ENCODE data around the gene NKIRAS1.

The NKIRAS1 gene

DNA sequence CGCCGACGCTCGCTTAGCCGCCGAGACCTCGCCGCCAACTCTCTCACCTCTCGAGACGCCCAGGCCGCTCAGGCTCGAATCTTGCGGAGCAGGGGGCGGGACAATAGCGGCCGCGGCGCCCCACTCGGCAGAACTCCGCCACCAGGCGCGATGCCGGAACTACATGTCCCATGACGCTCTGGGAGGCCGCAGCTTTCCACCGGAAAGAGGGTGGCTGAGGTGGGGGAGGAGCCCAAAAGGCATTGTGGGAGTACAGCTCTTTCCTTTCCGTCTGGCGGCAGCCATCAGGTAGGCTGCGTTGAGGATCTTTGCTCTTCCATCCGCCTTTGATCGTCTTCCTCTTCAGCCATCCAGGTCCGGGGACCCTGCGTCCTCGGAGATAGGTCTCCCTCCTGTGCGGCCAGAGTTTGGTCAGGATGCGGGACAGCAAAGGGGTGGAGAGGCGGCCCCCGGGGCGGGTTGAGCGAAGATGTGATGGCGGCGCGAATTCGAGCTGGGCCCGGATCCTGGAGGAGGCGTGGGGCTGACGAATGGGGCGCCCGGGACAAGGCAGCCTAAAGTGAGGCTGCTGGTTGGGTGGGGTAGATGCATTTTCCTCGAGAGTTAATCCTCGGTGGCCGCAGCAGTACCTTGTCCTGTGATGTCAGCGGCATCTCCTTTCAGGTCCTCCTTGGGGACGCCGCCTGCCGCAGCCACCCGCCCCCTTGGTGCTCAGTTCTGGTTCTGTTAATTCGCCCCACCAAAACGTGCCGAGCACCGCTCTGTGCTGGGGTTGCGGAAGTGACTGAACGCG, at the start of gene NKIRAS1, which contains the start of gene RPL15:
Gene NKIRAS1 (minus strand): TSS at position 105 of the 793 bp plus-strand sequence. CDS start 6,086 bp downstream, outside the sequence.
Gene RPL15 (plus strand): TSS at position 247 of the 793 bp plus-strand sequence. CDS start 728 bp downstream, outside the sequence.
- peaks cover 42% of the 10 kb centered on the region for H3K4me1 Mint-ChIP-seq (ENCODE audit: low read depth)
- no peaks in the 10 kb centered on the region for H3K9me3 Mint-ChIP-seq
- H3K27ac Mint-ChIP-seq = peak within 1 kb of the TSS; percentile 99
- intact Hi-C loops (cut with micrococcal nuclease) = loop anchor here (1.0 kb wide), 1 partner anchor 28 kb away; the partner anchor contains the start of gene NR1D2
- no peaks in the 10 kb centered on the region for H3K27me3 Mint-ChIP-seq
- peak within 1 kb of the TSS; percentile 74 for H3K4me3 Mint-ChIP-seq
- H3K36me3 Mint-ChIP-seq (ENCODE audit: low read depth) = peaks cover 59% of the 10 kb centered on the region

DNA sequence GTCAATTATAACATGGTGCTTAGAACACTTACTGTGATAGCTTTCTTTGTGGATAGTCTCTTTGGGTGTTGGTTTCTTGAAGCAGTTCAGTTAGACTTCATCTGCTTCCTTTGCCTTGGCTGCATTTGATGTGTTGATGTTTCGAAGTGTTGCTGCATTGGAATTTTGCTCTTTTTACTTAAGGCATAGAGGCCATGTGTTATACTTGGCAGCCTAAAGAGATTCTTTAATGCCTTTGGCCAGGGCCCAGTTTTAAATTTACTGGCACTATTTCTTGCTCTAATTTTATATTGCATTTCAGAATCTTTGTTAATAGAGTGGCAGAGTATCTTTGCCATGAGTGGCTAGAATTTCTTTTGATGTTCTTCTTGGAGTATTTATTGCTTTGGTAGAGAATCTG, 49.5 kb upstream of the NKIRAS1 start:
- Mint-ChIP-seq H3K4me1 (ENCODE audit: low read depth) (no peaks in the 10 kb centered on the region), H3K9me3 (no peaks in the 10 kb centered on the region), H3K4me3 (no peak overlapping the region), H3K36me3 (ENCODE audit: low read depth) (peaks cover 93% of the 10 kb centered on the region), H3K27me3 (no peaks in the 10 kb centered on the region), H3K27ac (no peak overlapping the region)
- intact Hi-C loops (cut with micrococcal nuclease) = no loop called here

DNA sequence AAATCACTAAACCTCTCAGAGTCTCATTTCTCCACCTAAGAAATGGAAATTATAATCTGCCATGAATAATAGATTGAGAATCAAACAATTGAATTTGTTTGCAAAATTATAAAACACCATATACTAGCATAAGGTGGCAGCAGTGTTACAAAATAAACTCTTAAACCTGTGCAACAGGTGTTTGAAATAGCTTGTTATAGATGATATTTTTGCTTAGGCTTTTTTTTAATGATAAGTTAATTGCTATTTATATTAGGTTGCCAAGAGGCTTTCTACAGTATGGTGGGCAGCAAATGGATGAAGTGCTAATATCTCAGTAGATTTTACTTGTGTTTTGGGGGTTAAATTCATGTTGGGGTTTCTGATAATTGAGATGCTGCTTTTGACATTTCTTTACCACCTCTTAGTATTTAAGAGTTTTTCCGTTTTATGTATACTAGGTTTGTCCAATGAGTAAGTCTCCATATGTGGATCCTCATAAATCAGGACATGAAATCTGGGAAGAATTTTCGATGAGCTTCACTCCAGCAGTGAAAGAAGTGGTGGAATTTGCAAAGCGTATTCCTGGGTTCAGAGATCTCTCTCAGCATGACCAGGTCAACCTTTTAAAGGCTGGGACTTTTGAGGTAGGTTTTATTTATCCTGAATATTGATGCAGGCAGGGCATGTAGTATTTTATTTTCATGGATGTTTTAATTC, 47.9 kb upstream of the NKIRAS1 start:
- no peak overlapping the region for H3K4me3 Mint-ChIP-seq
- no peaks in the 10 kb centered on the region for H3K9me3 Mint-ChIP-seq
- peaks cover 93% of the 10 kb centered on the region for H3K36me3 Mint-ChIP-seq (ENCODE audit: low read depth)
- H3K27ac Mint-ChIP-seq = no peak overlapping the region
- intact Hi-C loops (cut with micrococcal nuclease) = no loop called here
- H3K27me3 Mint-ChIP-seq = no peaks in the 10 kb centered on the region
- no peaks in the 10 kb centered on the region for H3K4me1 Mint-ChIP-seq (ENCODE audit: low read depth)

DNA sequence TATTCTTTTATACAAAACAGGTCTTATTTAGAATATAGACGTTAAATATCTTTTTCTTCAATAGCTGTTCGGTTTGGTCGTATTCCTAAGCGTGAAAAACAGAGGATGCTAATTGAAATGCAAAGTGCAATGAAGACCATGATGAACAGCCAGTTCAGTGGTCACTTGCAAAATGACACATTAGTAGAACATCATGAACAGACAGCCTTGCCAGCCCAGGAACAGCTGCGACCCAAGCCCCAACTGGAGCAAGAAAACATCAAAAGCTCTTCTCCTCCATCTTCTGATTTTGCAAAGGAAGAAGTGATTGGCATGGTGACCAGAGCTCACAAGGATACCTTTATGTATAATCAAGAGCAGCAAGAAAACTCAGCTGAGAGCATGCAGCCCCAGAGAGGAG, 45.1 kb upstream of the NKIRAS1 start:
- Mint-ChIP-seq H3K27me3 (no peaks in the 10 kb centered on the region), H3K36me3 (ENCODE audit: low read depth) (peaks cover 93% of the 10 kb centered on the region), H3K27ac (no peak overlapping the region), H3K4me1 (ENCODE audit: low read depth) (no peaks in the 10 kb centered on the region), H3K9me3 (no peaks in the 10 kb centered on the region), H3K4me3 (no peak overlapping the region)
- intact Hi-C loops (cut with micrococcal nuclease) = no loop called here

DNA sequence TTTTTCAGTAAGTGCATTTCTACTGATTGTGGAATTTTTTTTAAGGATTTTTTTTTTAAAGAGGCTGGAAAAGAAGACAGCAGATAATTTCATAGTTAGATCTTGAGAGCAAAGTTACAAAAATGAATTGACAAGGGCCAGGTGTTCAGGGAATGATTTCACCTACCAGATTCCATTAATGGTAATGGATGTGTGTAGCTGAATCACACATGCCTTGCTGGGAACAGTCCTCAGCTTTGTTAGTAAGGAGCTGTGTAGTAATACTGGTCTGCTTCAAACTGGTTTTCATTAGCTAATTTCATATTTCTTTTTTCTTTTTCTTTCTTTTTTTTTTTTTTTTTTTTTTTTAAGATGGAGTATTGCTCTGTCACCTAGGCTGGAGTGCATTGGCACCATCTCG, 44.3 kb upstream of the NKIRAS1 start:
- H3K4me3 Mint-ChIP-seq = no peak overlapping the region
- H3K27ac Mint-ChIP-seq = no peak overlapping the region
- H3K27me3 Mint-ChIP-seq = no peaks in the 10 kb centered on the region
- intact Hi-C loops (cut with micrococcal nuclease) = no loop called here
- H3K4me1 Mint-ChIP-seq (ENCODE audit: low read depth) = no peaks in the 10 kb centered on the region
- H3K9me3 Mint-ChIP-seq = no peaks in the 10 kb centered on the region
- peaks cover 93% of the 10 kb centered on the region for H3K36me3 Mint-ChIP-seq (ENCODE audit: low read depth)

DNA sequence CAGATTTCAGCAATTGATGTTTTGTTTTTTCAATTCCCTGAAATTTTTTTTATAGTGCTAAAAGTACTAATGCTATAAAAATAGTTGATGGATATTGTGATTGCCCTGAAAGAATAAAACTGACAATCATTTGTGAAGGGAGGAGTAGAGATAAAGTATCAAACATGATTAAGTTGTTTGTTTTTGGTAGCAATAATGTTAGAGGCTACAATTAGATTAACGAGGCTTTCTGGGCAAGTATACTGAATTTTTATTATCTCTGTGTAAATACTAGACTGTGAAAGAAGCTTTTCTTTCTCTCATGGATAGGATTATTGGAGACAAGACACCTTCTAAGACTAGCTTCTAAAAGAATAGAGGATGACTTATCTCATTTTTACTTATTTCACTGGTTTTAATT, 43.9 kb upstream of the NKIRAS1 start:
- Mint-ChIP-seq H3K27ac (no peak overlapping the region), H3K4me1 (ENCODE audit: low read depth) (no peaks in the 10 kb centered on the region), H3K36me3 (ENCODE audit: low read depth) (peaks cover 93% of the 10 kb centered on the region), H3K4me3 (no peak overlapping the region), H3K27me3 (no peaks in the 10 kb centered on the region), H3K9me3 (no peaks in the 10 kb centered on the region)
- intact Hi-C loops (cut with micrococcal nuclease) = no loop called here

DNA sequence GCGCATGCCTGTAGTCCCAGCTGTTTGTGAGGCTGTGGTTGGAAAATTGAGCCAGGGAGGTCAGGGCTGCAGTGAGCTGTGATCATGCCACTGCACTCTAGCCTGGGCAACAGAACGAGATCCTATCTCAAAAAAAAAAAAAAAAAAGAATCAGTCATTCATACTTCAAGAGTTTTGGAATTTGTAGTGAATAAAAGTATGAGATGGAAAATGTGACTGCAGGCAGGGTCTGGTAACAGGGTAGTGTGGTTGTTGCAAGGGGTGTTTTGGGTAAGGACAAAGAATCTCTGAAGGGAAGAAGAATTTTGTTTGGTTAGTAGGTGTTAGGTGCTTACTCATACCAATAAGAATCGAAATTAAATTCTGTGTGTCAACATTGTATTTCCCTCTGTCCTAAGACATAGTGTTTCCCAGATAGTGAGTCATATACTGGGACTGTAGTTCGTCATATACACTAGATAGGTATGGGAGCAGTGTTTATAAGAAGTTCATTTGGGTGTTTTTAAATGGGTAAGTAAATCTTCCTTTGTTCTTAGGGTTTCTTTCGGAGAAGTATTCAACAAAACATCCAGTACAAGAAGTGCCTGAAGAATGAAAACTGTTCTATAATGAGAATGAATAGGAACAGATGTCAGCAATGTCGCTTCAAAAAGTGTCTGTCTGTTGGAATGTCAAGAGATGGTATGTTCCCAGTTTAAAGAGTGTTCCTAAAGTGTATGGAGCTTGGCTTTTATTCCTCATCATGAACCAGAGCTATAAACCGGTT, 42.5 kb upstream of the NKIRAS1 start:
- no peak overlapping the region for H3K4me3 Mint-ChIP-seq
- peaks cover 93% of the 10 kb centered on the region for H3K36me3 Mint-ChIP-seq (ENCODE audit: low read depth)
- no peaks in the 10 kb centered on the region for H3K27me3 Mint-ChIP-seq
- intact Hi-C loops (cut with micrococcal nuclease) = no loop called here
- H3K27ac Mint-ChIP-seq = no peak overlapping the region
- no peaks in the 10 kb centered on the region for H3K9me3 Mint-ChIP-seq
- no peaks in the 10 kb centered on the region for H3K4me1 Mint-ChIP-seq (ENCODE audit: low read depth)

DNA sequence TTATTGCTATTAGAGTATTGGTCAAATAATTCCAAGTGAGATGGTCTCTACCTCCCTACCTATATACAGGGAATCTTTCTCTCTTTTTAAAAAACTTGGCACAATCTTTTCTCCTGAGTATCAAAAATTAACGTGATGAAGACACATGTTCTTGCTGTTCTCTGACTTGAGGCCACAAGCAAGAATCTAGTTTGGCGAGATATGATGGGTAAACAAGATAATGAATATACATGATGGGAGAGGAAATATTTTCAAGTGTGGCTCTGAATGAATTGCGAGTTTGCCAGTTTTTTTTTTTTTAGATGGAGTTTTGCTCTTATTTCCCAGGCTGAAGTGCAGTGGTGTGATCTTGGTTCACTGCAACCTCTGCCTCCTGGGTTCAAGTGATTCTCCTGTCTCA, 39.9 kb upstream of the NKIRAS1 start:
- peaks cover 68% of the 10 kb centered on the region for H3K36me3 Mint-ChIP-seq (ENCODE audit: low read depth)
- no peaks in the 10 kb centered on the region for H3K27me3 Mint-ChIP-seq
- intact Hi-C loops (cut with micrococcal nuclease) = no loop called here
- H3K4me1 Mint-ChIP-seq (ENCODE audit: low read depth) = peaks cover 6% of the 10 kb centered on the region
- no peak overlapping the region for H3K27ac Mint-ChIP-seq
- no peaks in the 10 kb centered on the region for H3K9me3 Mint-ChIP-seq
- no peak overlapping the region for H3K4me3 Mint-ChIP-seq

DNA sequence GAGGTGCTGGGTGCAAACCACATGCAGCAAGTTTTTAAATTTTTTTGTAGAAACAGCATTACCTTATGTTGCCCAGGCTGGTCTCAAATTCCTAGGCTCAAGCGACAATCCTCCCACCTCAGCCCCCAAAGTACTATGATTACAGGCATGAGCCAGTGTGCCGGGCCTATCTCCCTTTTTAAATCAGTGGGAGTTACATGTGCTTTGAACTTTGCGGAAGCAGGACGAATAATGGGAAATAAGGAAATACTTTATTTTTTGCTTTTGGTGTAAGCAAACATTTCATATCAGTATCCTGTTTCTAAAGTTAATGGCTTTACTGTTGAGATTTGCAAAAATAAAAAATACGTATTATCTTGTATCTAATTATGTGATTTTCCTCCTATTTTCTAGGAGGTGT, 37.4 kb upstream of the NKIRAS1 start:
- Mint-ChIP-seq H3K27me3 (no peaks in the 10 kb centered on the region), H3K36me3 (ENCODE audit: low read depth) (peaks cover 43% of the 10 kb centered on the region), H3K4me3 (no peak overlapping the region), H3K27ac (no peak overlapping the region), H3K9me3 (no peaks in the 10 kb centered on the region), H3K4me1 (ENCODE audit: low read depth) (peaks cover 21% of the 10 kb centered on the region)
- intact Hi-C loops (cut with micrococcal nuclease) = no loop called here

DNA sequence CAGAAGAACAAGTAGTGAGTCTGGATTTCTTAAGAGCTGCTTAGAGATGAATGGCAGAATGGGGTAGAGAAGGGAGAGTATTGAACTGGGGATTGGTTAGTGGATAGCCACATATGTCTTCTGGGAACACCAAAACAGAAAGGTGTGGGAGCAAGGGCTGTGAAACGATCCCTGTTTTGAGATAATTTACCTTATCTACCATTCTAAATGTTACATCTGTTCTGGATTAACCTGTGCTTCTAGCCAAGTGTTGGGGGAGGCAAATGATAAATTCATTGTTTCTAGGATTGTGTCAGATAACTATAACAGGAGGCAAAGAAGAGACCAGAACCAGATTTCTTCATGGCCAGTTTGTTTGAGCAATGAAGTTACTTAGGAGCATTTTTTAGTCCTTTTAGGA, 36.7 kb upstream of the NKIRAS1 start:
- Mint-ChIP-seq H3K4me1 (ENCODE audit: low read depth) (peaks cover 21% of the 10 kb centered on the region), H3K27me3 (no peaks in the 10 kb centered on the region), H3K9me3 (no peaks in the 10 kb centered on the region), H3K4me3 (no peak overlapping the region), H3K36me3 (ENCODE audit: low read depth) (peaks cover 38% of the 10 kb centered on the region), H3K27ac (no peak overlapping the region)
- intact Hi-C loops (cut with micrococcal nuclease) = no loop called here

DNA sequence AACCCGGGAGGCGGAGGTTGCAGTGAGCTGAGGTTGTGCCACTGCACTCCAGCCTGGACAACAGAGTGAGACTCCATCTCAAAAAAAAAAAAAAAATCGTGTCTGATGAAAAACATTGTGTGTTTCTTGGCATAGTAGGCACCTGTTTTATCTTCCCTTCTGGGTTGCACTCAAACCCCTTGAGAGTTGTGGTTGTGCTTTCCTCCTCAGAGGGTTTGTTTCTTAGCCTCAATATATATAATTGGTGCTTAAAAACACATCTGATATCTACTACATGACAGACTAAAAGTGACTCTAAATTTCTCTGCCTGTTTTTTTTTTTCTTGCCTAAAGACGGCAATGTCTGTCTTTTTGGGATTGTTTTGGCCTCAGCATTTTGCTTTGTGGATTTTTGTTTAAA, 35.9 kb upstream of the NKIRAS1 start:
- Mint-ChIP-seq H3K36me3 (ENCODE audit: low read depth) (peaks cover 39% of the 10 kb centered on the region), H3K9me3 (no peaks in the 10 kb centered on the region), H3K4me1 (ENCODE audit: low read depth) (peaks cover 21% of the 10 kb centered on the region), H3K4me3 (no peak overlapping the region), H3K27me3 (no peaks in the 10 kb centered on the region), H3K27ac (no peak overlapping the region)
- intact Hi-C loops (cut with micrococcal nuclease) = no loop called here

DNA sequence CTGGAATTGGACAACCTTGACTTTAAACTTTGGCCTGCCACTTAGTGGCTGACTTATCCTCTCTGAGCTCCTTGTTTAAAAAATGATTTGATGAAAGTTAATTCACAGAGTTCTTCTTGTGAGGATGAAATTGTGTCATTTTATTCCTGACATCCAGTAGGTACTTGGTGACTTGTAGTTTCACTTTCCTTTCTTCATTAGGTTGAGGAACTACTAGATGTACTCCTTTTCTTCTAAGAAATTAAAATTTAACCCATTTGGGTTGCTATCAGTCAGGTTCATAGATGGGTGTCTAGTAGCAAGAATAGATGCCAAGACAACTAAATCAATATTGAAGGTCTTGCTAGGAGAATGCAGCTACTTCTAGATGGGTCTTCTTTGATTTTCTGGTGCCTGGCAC, 33.5 kb upstream of the NKIRAS1 start:
- H3K4me3 Mint-ChIP-seq = no peak overlapping the region
- peaks cover 28% of the 10 kb centered on the region for H3K4me1 Mint-ChIP-seq (ENCODE audit: low read depth)
- peaks cover 26% of the 10 kb centered on the region for H3K36me3 Mint-ChIP-seq (ENCODE audit: low read depth)
- no peaks in the 10 kb centered on the region for H3K9me3 Mint-ChIP-seq
- H3K27me3 Mint-ChIP-seq = peaks cover 2% of the 10 kb centered on the region
- intact Hi-C loops (cut with micrococcal nuclease) = no loop called here
- no peak overlapping the region for H3K27ac Mint-ChIP-seq

DNA sequence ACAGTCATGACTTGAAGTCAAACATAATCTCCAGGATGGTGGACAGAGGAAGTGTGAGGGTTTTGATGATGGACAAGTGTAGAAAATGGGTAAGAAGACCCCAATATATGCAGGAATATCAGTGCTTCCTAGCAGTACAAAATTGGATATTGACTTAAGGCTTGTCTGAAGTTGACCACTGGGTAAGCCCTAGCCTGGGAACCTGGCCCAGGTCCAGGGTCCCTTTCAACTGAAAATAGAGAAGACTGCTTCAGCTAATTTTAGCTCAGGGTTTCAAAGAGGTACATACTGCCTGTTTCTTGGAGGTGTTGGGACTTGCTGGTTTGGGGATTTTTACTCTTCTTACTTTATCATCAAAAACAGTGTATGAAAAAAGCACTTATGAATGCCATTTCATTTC, 33.0 kb upstream of the NKIRAS1 start:
- no peaks in the 10 kb centered on the region for H3K9me3 Mint-ChIP-seq

DNA sequence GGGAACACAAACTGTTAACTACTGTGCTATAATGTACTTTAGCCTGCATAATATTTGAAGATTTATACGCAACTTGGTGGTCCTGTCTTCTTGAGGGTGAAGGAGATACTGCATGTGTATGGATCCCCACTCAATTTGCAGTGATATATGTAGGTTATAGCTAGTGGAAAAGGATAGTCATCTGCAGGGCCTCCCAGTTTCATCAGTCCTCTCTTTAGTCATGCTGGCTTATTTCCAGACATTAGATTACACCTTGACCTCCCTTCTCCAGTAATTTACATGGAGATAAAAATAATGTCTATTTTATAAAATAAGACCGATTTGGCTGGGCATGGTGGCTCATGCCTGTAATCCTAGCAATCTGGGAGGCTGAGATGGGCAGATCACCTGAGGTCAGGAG, 32.0 kb upstream of the NKIRAS1 start:
- Mint-ChIP-seq H3K27ac (no peak overlapping the region), H3K4me3 (no peak overlapping the region), H3K9me3 (no peaks in the 10 kb centered on the region), H3K4me1 (ENCODE audit: low read depth) (peaks cover 39% of the 10 kb centered on the region), H3K27me3 (peaks cover 12% of the 10 kb centered on the region), H3K36me3 (ENCODE audit: low read depth) (peaks cover 22% of the 10 kb centered on the region)
- intact Hi-C loops (cut with micrococcal nuclease) = no loop called here

More for the DNA sequence above, 33.0 kb upstream of the NKIRAS1 start:
- Mint-ChIP-seq H3K4me3 (no peak overlapping the region), H3K27ac (no peak overlapping the region), H3K4me1 (ENCODE audit: low read depth) (peaks cover 29% of the 10 kb centered on the region), H3K36me3 (ENCODE audit: low read depth) (peaks cover 25% of the 10 kb centered on the region), H3K27me3 (peaks cover 3% of the 10 kb centered on the region)
- intact Hi-C loops (cut with micrococcal nuclease) = no loop called here
